GM12872 (cell line): ENCODE data around the gene METRNL.

ENCODE experiments used
- TF ChIP-seq, protein P1 (sequence below): IDR thresholded peaks from 3 replicates; pipeline ENCODE4 v1.5.1; 2011; ENCODE audit warnings: low read depth, mild to moderate bottlenecking, low read length, moderate library complexity; ENCODE audit not compliant: insufficient read depth

Gene METRNL

DNA sequence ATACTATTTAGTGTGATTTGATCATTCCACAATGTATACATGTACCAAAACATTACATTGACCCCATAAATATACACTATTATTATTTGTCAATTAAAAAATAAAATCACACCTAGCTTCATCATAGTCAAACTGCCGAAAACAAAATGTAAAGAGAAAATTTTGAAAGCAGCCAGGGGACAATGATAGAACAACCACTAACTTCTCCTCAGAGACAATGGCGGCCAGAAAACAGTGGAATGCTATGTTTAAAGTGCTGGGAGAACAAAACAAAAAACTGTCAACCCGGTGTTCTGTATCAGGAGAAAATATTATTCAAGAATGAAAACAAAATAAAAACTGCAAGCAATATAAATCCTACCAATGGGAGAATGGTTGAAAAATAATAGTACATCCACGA, 63.2 kb downstream of the METRNL start:
- TF ChIP-seq, protein P1, sequence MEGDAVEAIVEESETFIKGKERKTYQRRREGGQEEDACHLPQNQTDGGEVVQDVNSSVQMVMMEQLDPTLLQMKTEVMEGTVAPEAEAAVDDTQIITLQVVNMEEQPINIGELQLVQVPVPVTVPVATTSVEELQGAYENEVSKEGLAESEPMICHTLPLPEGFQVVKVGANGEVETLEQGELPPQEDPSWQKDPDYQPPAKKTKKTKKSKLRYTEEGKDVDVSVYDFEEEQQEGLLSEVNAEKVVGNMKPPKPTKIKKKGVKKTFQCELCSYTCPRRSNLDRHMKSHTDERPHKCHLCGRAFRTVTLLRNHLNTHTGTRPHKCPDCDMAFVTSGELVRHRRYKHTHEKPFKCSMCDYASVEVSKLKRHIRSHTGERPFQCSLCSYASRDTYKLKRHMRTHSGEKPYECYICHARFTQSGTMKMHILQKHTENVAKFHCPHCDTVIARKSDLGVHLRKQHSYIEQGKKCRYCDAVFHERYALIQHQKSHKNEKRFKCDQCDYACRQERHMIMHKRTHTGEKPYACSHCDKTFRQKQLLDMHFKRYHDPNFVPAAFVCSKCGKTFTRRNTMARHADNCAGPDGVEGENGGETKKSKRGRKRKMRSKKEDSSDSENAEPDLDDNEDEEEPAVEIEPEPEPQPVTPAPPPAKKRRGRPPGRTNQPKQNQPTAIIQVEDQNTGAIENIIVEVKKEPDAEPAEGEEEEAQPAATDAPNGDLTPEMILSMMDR: no peak

- TF ChIP-seq, protein P1: no peak
Measured at GRCh38 chr17:83143817-83144231, 64.4 kb downstream of the METRNL start.
